NCI-H146 (cell line): ENCODE data around the gene ACBD5.
"Not testable (repeated sequence)": the region's sequence is repeated elsewhere in the genome, so short reads cannot be mapped to it uniquely, and the experiment has no call there.

Experiments
- DNase-seq: peaks from one replicate; lab custom pipeline; 2025; lab: John Stamatoyannopoulos, UW

Gene ACBD5, protein sequence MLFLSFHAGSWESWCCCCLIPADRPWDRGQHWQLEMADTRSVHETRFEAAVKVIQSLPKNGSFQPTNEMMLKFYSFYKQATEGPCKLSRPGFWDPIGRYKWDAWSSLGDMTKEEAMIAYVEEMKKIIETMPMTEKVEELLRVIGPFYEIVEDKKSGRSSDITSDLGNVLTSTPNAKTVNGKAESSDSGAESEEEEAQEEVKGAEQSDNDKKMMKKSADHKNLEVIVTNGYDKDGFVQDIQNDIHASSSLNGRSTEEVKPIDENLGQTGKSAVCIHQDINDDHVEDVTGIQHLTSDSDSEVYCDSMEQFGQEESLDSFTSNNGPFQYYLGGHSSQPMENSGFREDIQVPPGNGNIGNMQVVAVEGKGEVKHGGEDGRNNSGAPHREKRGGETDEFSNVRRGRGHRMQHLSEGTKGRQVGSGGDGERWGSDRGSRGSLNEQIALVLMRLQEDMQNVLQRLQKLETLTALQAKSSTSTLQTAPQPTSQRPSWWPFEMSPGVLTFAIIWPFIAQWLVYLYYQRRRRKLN

DNA sequence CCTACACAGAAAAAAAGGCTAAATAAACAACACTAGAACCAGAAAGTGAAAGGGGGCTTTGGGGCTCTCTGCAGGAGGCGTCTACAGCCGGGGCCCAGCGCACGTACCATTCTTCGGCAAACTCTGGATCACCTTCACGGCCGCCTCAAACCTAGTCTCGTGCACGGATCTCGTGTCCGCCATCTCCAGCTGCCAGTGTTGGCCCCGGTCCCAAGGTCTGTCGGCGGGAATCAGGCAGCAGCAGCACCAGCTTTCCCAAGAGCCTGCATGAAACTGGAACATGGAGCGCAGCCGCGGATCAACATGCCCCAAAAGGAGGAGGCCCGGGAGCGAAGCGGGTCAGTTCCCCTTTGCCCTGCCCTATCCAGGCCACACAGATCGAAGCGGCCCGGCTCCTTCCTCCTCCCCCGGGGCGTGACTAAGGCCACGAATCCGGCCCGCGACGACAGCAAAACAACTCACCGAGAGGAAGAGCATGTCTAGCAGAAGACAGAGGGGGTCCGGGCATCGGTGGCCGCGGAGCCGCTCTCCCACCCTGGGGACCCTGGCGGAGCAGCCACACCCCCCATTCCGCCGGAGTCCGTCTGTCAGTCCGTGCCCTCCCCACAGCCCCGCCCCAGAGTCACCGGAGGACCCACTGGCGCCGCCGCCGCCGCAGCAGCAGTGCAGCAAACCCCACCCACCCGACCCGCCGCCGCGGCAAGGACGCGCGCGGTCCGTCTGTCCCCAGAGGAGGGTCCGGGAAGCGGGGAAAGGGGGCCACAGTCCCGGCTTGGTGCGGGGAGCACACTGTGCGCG is at the start of gene ACBD5:
Gene ACBD5, minus strand, starts transcription at position 586 of the 798 bp plus-strand sequence. Its CDS starts 109 bp downstream, at position 477.
- DNase-seq, result peak; percentile 84

DNA sequence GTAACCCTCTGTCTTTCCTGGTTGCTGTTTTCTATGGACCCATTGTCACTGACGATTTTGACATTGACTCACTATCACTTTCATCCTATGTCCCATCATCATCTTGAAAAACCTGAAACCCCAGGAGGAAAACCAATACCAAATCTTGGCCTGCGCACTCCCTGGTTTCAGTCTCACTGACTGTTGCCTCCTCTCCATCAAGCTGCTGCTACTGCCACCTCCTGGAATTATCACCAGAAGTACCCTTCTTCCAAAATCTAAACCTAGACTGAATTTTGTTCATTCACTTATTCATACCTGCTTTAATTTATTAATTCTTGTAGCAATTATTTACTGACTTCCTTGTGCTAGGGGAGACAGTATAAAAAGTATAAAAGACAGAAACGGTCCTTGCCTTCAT is 44.5 kb upstream of the ACBD5 start:
- DNase-seq, result no peak

DNA sequence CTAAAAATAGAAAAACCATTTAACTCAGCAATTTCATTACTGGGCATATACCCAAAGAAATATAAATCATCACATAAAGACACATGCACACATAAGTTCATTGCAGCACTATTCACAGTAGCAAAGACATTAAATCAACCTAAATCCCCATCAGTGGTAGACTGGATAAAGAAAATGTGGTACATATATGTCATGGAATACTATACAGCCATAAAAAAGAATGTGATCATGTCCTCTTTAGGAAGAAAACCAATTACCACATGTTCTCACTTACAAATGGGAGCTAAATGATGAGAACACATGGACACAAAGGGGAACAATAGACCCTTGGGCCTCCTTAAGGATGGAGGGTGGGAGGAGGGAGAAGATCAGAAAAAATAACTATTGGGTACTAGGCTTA is 36.0 kb upstream of the ACBD5 start:
- no peak for DNase-seq

DNA sequence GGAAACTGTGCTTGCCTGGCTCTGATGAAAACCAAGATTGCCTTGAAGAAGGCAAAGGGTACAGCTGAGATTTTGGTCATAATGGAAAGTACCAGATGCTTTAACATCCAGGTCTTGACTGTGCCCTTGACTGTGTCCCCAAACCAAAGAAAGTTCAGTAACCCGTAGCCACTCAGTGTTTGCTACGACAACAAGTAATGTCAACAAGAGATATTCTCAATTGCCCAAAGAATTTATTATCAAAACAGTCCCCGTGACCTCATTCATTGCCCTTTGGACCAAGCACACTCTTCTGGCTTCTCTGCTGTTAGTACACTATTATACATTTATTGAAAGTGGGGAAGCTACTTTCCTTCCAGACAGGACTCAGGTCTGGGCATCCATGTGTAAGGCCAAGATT is 25.4 kb upstream of the ACBD5 start:
- not testable (repeated sequence) for DNase-seq

DNA sequence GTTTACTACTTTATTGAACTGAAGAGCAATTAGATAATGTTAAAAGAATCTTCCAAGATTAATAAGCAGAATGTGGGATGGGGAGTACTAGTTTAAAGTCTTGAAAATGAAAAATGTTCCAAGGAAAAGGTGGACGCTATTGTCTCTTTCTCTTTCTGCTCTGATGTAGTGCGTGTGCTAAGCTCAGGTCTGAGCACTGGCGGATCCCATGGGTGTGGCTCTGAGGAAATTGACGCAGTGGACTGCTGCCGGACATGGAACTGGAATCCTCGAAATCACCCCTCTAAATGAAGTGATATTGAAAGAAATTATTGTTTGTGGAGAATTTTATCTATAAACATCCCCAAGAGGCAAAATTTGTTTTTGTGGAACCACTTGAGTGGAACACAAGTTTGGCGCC is 22.2 kb upstream of the ACBD5 start:
- not testable (repeated sequence) for DNase-seq

- peak; percentile 7 for DNase-seq
Observed at GRCh38 chr10:27258838-27259812, 18.5 kb upstream of the ACBD5 start.

- DNase-seq, result no peak
Observed at GRCh38 chr10:27258492-27258837, 17.9 kb upstream of the ACBD5 start.

DNA sequence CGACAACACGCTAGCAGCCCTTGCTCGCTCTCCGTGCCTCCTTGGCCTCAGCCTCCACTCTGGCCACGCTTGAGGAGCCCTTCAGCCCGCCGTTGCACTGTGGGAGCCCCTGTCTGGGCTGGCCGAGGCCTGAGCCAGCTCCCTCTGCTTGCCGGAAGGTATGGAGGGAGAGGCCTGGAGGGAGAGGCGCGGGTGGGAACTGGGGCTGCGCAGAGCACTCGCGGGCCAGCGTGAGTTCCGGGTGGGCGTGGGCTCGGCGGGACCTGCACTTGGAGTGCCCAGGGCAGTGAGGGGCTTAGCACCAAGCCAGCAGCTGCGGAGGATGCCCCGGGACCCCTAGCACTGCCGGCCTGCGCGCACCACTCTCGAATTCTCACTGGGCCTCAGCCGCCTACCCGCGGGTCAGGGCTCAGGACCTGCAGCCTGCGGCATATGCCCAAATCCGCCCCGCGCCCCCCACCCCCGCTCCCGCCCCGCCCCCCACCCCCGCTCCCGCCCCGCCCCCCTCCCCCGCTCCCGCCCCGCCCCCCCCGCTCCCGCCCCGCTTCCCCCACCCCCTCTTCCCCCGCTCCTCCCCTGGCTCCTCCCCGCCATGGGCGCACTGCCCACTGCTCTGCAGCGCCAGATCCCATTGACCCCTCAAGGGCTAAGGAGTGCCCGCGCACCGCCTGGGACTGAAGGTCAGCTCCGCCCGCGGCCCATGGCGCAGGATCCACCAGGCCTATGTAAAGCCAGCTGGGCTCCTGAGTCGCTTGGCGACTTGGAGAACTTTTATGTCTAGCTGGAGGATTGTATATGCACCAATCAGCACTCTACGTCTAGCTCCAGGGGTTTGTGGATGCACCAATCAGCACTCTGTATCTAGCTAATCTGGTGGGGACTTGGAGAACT is 15.9 kb upstream of the ACBD5 start:
- DNase-seq, result no peak

GRCh38 chr10:27253576-27253975 is 13.0 kb upstream of the ACBD5 start:
- no peak for DNase-seq

DNA sequence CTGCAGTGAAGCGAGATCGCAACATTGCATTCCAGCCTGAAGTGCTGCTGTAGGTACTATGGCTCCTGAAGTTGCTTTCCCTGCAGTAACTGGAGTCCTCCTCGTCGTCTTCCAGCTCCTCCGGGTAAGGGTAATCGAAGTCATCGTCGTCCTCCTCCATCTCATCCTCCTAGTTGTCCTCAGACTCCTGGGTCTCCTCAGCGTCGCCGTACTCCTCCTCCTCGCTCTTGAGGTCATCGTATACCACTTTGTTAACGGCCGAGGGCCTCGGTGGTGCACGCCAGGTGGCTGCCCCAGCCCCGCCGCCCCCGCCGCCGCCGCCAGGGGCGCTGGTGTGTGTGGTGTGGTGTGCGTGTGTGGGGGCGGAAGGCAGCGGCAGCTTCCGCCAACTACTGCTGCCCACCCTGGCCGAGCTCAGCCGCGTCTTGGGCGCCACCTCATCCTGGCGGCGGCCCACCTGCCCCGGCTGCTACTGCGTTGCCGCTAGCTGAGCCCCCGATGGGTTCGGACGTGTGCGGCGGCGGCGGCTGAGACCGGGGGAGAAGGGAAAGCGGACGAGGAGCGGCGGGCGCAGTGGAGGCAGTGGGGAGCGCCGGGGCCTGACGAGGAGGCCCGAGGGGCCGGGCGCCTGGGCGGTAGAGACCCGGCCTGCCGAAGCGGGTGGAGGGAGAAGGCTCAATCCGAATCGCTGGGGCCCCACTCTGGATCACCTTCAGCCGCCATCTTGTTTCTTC is 11.8 kb upstream of the ACBD5 start:
- no peak for DNase-seq

DNA sequence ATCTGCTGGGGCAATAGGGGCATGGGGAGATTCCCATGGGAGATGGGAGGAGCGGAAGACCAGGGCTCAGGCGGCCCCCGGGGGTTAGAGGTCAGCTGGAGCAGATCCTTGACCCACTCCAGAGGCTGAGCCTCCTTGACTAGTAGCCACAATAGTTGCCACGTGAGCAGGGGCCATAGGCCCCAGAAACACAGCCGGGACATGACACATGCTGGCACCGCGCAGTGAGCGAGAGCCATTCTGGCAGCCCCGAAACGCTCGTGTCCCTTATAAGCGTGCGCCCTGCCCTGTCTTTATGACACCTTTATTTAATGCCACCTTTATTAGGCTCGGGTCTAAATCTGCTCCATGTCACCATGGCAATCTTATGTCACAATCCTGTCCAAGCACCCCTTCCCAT is 11.0 kb upstream of the ACBD5 start:
- DNase-seq, result no peak

GRCh38 chr10:27248215-27248614 is 7.6 kb upstream of the ACBD5 start:
- DNase-seq, result no peak

DNA sequence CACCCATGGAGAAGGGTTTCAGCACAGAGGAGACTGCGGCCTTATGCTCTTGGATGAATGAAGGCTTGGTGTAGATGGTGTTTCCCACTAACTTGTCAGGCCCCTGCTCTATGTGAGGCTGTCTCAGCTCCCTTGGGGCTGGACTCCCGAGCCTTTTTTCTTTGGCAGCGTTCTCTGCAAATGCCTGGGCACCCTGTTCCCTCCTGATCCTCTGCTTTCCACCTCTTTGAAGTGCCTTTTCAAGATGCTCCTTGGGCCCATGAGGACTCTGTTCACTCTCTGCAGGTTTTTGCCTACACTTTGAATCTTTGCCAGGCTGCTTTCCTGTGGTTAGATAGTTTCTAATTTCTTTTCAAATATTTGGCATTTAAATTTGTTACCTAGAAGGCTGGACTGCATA is 6.8 kb upstream of the ACBD5 start:
- DNase-seq, result no peak

DNA sequence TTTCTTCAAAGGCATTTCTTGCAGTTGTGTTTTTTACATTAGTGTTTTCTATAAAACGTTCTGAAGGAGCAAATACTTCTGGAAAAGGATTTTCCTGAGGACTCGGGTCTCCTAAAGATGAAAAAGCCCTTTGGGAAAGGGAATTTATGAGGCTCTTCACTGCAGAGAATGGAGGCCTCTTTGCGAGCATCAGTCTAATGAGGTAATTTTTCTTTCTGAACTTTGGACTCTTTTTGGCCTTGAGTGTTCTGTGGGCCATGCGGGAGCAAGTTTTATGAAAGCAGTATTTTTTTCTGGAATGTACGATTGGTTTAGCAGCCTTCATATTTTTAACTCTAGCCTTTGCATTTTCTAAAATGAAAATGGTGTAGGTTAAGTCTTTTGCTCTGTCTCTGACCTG is 6.4 kb upstream of the ACBD5 start:
- no peak for DNase-seq

DNA sequence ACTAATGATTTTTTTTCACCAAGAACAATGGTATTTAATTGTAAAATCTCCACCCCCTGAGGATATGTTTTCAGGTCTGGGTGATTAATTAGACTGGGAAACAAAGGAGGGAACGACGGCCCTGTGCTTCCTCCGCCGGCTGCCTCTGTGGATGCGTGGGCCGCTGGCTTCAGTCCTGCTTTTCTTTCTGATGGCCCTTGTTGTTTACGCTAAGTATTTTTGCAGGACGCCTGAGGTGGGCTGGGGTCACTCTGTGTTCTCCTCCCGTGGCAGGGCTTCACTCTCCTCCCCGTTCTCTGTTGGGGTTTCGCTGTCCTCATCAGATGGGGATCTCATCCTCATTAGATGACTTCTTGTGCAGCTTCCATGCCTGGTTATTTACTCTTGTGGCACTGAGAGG is 5.2 kb upstream of the ACBD5 start:
- no peak for DNase-seq

- no peak for DNase-seq
Observed at GRCh38 chr10:27244976-27245375, 4.4 kb upstream of the ACBD5 start.

- peak; percentile 78 for DNase-seq
Observed at GRCh38 chr10:27242951-27243551, 2.5 kb upstream of the ACBD5 start.

DNA sequence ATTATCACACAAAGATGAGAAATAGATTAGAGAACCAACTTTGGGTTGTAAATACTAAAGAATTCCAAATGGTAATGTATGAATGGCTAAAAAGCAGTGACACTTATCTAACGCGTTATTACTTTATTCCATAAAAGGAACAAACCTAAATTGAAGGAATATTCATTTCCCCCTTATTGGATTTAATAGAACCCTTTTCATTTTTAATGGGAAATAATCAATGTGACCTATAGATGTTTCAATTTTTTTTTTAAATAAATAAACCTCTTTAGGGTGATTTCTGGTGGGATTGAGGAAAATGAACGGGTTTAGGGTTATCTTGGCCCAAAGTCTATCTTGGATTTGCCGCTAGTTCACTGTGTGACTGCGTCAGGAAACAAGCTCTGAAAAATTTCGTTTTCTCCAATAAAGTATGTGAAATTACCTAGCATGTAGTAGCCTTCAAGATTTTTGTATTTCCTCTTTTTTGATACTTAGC is 1.9 kb upstream of the ACBD5 start:
- no peak for DNase-seq

- peak; percentile 95 for DNase-seq
Observed at GRCh38 chr10:27241652-27242472, 1.3 kb upstream of the ACBD5 start.
